Omental fat pad (tissue), 4 donors: ENCODE measurements around the gene MAN1A2. TPM values are rescaled to one million over a fixed set of nuclear protein-coding genes. Genes with fewer than 3 reads are reported as not detected.

Source experiments
- ATAC-seq: fragments of 150-250 bp; one replicate; pipeline ENCODE4 v1.9.1; 2016; ENCODE audit warnings: mild to moderate bottlenecking, moderate library complexity; ENCODE audit not compliant: low FRiP score
- DNase-seq: peaks from one replicate; pipeline ENCODE4 v3.0.0-alpha.2; 2019; ENCODE audit warnings: low spot score
- total RNA-seq, 4 donors: library from RNA; depleted of rRNA; stranded (reverse); fragments of >200 nt; gene quantifications; one replicate each; pipeline ENCODE4 v1.1.0, GENCODE V29; 2016
- TF ChIP-seq, protein P1 (sequence below), 3 donors: fragments of 450-650 bp; IDR thresholded peaks; one replicate each; pipeline ENCODE4 v1.5.1; 2016 to 2017; ENCODE audit warnings: antibody characterized with exemption in 3 of 3, mild to moderate bottlenecking in 3 of 3, moderate library complexity in 2 of 3

MAN1A2 gene
- total RNA-seq, 4 donors from 2014 or later = 32.9 to 50.7 (median 42.1) TPM

- TF ChIP-seq, protein P1, sequence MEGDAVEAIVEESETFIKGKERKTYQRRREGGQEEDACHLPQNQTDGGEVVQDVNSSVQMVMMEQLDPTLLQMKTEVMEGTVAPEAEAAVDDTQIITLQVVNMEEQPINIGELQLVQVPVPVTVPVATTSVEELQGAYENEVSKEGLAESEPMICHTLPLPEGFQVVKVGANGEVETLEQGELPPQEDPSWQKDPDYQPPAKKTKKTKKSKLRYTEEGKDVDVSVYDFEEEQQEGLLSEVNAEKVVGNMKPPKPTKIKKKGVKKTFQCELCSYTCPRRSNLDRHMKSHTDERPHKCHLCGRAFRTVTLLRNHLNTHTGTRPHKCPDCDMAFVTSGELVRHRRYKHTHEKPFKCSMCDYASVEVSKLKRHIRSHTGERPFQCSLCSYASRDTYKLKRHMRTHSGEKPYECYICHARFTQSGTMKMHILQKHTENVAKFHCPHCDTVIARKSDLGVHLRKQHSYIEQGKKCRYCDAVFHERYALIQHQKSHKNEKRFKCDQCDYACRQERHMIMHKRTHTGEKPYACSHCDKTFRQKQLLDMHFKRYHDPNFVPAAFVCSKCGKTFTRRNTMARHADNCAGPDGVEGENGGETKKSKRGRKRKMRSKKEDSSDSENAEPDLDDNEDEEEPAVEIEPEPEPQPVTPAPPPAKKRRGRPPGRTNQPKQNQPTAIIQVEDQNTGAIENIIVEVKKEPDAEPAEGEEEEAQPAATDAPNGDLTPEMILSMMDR (IDR thresholded peaks at IDR 0.05) = no peak
- DNase-seq (no peak), ATAC-seq (no peak)
Measured at GRCh38 chr1:117327011-117327410, 40.2 kb upstream of the MAN1A2 start.

- DNase-seq (no peak), ATAC-seq (no peak)
- TF ChIP-seq, protein P1 (IDR thresholded peaks at IDR 0.05) = no peak
Measured at GRCh38 chr1:117335376-117336086, 31.7 kb upstream of the MAN1A2 start.

- no peak for DNase-seq
- TF ChIP-seq, protein P1 (IDR thresholded peaks at IDR 0.05) = no peak
- no peak for ATAC-seq
Measured at GRCh38 chr1:117336088-117336817, 31.0 kb upstream of the MAN1A2 start.

DNA sequence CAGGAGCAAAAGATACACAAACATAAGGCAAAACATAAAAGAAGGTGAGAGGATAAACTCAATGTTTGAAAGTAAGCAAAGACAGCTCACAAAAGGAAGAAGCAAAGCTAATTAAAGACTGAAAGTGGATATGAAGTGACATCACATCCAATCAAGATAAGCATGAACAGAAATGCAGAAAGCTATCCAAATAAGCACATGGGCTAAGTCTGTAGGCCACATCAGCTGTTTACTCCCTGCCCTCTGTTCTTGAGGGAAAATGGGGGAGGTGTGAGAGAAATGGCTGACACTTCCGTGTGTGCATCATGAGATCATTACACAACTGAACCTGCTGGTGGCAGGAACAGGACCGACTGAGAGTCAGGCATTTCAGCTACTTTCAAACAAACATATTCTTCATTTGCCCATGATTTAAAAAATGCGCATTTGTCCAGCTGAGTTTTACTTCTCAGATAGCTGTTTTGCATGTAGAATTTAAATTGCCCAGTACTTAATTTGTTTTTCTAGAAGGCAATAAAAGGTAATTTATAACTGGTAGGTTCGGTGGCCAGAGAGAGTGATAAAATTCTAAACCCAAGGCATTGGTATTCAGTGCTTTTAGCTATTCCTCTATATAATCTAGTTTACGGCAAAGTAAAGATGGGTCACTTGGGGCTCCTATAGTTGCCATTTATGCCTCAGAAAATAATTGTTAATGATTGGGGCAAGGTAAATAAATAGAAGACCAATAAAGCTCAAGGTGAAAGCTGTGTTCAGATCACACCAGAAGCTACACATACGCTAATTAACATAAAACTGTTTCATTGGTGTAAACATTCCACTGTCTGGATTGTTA, 27.2 kb upstream of the MAN1A2 start:
- TF ChIP-seq, protein P1 (IDR thresholded peaks at IDR 0.05) = no peak
- DNase-seq (no peak), ATAC-seq (no peak)

DNA sequence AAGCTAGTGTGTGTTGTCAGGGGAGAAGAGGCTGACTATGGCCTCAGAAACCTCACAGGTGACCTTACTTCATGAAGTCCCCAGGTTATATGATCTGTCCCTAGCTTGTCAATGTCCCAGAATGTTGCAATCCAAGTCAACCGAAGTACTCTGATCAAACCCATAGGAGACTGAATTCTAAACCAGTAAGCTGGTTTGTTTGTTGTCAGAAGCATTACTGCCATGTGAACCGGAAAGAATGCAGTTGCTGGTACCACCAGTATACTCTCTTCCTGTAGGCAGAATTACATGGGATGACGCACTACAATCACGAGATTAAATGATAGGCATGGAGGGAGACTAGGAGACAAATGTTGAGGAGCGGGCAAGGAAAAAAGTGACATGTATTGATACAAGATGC, 26.1 kb upstream of the MAN1A2 start:
- ATAC-seq (no peak), DNase-seq (no peak)
- TF ChIP-seq, protein P1 (IDR thresholded peaks at IDR 0.05) = no peak

- TF ChIP-seq, protein P1 (IDR thresholded peaks at IDR 0.05) = no peak
- no peak for DNase-seq
- ATAC-seq = no peak
Measured at GRCh38 chr1:117342397-117342796, 24.9 kb upstream of the MAN1A2 start.
